Stromal cell of bone marrow (primary cell): ENCODE measurements around the gene EIF3A.

Experiments
- DNase-seq: peaks from one replicate; pipeline ENCODE4 v3.0.0-alpha.2; 2012; ENCODE audit warnings: low read depth

EIF3A gene

DNA sequence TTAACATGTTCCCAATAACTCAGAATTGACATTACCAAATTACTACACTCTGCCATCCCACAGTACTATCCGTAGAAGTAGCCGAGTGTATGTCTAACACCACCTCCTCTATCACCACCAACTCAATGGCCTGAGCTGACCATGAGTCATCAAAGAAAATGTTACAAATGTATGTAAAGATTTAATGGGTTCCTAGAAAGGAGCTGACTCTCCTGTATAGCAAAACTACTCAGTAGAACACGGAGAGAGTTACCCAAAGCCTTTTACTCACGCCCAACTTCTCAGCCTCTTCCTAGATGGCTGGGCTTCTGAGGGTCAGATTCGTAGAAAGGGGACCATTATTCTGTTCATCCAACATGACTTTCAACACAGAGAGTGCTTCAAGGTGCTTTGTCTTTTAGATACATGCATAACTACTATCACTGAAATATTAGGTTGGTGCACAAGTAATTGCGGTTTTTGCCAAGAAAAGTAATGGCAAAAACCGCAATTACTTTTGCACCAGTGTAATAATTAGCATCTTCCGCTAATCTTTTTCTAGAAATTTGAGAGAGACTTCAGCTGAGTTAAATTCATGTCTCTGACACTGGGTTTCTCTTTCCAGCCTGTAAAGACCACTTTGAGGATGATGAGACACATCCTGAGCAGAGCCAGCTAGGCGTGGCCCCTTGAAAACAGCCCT, 75.1 kb downstream of the EIF3A start:
- DNase-seq: no peak

DNA sequence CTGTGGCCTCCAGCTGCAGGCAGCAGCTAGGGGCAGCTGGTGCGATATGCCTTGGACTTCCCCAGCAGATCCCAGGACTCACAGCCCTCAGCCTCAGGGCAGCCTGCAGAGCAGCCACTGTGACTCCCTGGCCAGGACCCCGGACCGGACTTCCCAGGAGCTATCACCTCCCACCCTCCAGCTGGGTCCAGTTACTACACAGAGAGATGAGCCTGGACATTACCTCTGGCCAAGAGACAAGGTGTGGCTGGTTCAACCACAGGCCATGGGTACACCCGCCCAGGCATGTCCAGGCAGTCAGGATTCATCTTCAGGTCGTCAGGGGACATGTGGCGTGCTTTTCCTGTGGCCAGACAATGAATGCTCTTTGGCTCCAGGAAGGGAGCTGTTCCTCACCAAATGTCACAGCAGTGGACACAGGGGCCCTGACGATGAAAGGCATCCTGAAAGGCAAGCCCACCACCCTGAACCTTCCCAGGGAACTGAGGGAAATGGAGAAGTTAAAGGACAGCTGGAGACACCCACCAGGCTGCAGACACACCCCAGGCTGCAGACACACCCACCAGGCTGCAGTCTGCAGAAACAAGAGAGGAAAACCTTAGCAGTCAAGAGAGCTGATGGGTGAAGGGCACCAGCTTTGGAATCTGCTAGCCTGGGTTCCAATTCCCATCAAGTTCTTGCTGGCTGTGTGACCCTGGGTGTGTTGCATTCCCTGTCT, 76.9 kb downstream of the EIF3A start:
- no peak for DNase-seq

DNA sequence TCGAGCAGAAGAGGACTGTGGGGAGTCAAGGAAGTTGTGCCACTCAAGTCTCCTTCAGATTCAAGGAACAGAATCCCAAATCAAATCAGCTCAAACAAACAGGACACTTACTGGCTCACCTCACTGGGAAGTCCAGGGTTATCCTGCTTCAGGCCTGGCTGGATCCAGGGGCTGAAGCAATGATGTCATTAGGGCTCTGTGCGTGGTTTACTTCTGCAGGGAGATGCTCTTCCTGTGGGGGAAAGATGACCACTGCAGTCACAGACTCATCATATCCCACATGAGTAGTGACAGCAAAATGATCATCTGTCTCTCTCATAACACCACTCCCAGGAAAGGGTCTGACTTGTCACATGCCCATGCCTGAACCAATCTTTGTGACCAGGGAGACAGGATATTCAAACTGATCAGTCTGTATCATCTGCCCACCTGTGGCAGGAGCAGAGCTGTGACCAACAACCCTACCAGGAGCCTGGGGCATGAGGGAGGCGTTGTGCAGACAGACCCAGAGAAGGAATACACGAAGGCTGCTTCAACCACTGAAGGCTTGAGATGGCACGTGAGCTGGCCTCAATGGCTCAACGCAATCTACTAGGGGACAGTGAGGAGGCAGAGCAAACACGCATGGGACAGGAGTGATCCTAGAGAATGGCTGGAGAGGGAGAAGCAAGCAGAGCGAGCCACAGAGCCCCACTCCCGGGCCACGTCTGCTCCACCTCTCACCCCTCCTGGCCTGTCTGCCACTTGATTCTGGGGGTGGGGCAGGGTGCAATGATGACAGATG, 78.7 kb downstream of the EIF3A start:
- no peak for DNase-seq

DNA sequence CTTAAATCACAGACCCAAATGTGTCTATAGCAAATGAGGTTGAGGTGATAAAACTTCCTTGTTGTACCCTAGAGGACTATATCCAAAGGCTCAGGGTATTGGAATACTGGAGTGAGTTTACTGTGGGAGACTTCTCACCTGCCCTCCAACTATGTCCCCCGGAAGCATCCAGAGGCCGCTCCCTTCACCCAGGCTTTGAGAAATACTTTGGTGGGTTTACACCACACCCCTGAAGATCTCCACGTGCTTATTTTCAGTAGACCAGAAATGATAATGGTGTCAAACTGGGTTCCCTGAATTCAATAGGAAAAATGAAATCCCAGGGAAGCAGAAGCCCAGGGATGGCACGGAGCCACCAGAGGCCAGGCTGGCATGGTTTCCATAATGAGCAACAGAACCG, 82.4 kb downstream of the EIF3A start:
- no peak for DNase-seq

DNA sequence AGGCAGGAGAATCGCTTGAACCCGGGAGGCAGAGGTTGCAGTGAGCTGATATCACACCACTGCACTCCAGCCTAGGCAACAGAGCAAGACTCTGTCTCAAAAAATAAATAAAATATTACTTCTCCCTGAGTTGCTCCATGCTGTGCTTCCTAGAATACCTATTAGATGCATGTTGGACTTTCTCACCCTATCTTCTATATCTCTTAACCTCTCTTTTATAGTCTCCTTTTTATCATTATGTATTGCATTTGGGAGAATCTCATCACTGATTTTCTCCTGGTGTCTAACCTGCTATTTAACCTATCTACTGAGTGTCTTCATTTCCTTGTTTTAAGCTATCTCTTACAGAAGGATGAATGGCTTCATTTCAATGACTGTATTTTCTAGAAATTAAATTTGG, 83.2 kb downstream of the EIF3A start:
- no peak for DNase-seq

DNA sequence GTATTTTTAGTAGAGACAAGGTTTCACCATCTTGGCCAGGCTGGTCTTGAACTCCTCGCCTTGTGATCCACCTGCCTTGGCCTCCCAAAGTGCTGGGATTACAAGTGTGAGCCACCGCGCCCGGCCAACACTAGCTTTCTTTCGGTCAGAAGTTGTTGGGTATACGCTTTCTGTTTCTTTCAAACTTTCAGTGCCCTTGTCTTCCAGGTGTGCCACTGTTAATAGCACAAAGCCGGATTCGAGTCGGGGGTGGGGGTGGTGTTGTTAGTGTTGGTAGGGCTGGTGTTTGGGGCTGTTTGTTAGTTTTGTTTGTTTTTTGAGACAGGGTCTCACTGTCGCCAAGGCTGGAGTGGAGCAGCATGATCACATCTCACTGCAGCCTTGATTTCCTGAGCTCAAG, 84.9 kb downstream of the EIF3A start:
- no peak for DNase-seq

DNA sequence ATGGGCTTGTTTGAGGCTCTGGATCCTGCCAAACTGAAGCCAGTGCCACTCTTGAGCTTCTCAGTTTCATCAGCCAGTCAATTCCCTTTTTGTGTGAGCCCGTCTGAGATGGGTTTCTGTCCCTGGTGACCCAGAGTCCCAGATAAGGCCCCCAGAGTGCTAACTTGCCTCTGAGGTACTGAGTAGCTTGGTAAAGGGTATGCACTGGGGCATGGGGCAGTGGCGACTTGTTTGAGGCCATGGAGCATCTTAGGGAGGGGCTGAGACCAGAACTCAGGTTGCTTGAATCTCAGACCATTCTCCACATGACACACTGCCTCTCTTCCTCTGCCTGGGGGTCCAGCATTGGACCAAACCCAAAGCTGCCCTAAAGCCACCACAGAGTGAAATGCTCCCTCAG, 86.3 kb downstream of the EIF3A start:
- DNase-seq: no peak

DNA sequence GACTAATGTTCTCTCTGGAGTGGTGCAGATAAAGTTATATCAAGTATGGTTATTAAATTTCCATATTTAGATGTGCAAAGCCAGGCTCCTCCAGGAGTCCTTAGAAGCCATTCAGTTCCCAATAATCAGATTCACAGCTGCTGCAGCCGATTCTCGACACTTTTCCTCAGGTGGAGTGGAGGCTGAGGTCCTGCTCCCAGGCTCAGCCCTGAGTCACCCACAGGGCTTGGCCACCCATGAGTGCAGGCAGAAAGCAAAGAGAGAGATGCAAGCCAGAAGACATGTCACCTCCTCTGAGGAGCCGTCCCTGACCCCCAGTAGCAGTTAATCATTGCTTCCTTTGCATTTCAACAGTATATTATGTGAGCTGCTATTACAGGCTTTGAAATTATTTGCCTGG, 87.4 kb downstream of the EIF3A start:
- no peak for DNase-seq

DNA sequence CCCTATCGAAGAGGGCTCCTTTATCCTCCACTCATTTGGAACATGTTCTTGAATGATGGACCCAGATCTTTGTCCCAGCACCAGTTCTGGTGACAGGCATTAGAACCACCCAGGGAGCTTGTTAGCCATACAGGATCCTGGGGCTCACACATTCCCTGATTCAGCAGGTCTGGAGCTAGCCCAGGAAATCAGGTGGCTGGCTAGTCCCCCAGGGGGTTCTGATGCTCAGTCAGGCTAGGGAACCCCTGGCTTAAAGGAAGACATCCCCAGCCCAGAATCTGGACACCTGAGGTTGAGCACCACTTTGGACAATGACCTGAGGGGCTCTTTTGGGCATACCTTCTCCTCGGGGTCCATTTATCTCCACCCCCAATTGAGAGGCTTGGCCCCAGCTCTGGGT, 88.1 kb downstream of the EIF3A start:
- DNase-seq: no peak

DNA sequence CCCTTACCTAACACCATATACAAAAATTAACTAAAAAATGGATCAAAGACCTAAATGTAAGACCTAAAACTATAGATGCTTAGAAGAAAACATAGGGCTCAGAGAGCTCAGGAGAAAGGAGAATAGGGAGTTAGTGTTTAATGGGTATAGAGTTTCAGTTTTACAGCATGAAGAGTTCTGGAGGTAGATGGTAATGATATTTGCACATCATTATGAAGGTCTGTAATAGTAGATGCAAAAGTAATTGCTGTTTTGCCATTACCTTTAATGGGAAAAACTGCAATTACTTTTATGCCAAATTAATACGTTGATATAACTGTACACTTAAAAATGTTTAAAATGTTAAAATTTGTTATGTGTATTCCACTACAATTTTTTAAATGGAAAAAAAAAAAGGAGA, 90.3 kb downstream of the EIF3A start:
- DNase-seq: no peak

DNA sequence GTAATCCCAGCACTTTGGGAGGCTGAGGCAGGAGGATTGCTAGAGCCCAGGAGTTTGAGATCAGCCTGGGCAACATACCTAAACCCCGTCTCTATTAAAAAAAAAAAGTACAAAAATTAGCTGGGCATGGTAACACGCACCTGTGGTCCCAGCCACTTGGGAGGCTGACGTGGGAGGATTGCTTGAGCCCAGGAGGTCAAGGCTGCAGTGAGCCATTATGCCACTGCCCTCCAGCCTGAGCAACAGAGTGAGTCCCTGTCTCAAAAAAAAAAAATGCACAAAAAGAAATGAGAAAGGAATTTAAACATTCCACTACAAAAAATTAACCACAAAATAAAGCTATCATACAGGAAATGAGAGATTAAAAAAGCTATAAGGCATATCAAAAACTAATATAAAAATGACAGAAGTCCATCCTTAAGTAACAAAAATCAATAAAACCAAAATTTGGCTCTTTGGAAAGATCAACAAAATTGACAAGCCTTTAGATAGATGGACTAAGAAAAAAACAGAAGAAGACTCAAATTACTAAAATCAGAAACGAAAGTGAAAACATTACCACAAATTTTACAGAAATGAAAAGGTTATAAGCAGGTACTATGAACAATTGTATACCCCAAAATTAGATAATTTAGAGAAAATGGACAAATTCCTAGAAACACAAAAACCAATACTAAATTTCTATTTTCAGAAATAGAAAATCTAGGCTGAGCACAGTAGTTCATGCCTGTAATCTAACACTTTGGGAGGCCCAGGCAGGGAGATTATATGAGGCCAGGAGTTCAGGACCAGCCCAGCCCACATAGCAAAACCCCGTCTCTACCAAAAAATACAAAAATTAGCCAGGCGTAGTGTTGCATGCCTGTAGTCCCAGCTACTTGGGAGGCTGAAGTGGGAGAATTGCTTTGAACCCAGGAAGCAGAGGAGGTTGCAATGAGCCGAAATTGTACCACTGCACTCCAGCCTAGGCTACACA, 93.5 kb downstream of the EIF3A start:
- DNase-seq: no peak

DNA sequence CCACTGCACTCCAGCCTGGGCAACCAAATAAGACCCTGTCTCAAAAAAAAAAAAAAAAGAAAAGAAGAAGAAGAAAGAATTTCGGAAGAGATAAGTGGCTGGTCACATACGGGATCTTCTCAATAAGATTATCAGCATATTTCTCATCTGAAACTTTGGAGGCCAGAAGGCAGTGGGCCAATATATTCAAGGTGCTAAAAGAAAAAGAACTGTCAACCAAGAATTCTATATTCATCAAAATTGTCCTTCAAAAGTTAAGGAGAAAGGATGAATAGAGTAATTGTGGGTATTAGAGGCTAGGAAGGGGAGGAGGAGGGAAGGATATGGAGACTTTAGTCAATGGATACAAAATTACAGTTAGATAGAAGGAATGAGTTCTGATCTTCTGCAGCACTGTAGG, 95.0 kb downstream of the EIF3A start:
- DNase-seq: no peak
